ENCODE data around the gene SOWAHA.
A peak's percentile ranks its signal among the peaks of the same experiment; 100 is the strongest.

Gene SOWAHA

DNA sequence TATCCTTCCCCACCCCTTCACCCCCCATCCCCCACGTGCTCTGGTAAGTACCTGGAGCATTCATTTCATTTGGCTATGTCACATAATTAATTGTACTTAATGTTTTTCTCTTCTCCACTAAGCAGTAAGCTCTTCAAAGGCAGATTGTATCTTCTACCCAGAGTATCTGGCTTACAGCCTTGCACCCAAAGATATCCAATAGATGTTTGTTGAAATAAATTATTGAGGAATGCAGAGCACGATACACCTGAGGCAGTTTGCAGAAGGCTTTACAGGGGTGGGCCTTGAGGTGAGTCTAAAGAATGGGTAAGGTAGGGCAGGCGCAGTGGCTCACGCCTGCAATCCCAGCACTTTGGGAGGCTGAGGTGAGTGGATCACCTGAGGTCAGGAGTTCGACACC is 2.5 kb upstream of the SOWAHA start:
- DNase-seq, result no peak

DNA sequence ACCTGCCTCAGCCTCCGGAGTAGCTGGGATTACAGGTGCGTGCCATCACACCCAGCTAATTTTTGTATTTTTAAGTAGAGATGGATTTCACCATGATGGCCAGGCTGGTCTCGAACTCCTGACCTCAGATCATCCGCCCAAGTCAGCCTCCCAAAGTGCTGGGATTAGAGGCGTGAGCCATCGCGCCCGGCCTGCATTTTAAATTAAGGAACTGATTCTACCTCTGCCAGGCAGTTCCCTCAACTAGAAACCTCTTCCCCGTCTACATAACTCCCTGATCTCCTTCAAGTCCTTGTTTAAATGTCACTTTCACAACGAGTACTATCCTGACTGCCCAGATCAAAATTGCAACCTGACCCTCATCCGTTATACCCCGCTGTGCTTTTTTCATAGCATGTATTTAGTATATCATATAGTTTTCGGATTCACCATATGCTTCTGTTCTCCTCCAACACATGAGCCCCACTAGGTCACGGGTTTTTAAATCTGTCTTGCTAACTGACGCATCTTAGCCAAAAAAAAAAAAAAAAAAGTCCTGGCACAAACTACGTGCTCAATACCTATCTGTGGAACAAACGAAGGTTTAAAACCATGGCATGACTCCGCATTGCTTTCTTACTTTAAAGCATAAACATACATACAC is 858 bp upstream of the SOWAHA start:
- no peak for DNase-seq

DNA sequence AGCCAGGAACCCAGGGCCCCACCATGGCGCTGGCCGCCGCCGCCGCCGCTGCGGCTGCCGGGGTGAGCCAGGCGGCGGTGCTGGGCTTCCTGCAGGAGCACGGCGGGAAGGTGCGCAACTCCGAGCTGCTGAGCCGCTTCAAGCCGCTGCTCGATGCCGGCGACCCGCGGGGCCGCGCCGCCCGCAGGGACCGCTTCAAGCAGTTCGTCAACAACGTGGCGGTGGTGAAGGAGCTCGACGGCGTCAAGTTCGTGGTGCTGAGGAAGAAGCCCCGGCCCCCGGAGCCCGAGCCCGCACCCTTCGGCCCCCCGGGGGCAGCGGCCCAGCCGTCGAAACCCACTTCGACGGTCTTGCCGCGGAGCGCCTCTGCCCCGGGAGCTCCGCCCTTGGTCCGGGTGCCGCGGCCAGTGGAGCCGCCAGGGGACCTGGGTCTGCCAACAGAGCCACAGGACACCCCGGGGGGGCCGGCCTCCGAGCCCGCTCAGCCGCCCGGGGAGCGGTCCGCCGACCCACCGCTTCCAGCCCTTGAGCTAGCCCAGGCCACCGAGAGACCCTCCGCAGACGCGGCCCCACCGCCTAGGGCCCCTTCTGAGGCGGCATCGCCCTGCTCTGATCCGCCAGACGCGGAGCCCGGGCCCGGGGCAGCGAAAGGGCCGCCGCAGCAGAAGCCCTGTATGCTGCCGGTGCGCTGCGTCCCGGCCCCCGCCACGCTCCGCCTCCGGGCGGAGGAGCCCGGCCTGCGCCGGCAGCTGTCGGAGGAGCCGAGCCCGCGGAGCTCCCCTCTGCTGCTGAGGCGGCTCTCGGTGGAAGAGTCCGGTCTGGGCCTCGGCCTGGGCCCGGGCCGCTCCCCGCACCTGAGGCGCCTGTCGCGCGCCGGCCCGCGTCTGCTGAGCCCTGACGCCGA is 749 bp downstream of the SOWAHA start:
- DNase-seq, result no peak

DNA sequence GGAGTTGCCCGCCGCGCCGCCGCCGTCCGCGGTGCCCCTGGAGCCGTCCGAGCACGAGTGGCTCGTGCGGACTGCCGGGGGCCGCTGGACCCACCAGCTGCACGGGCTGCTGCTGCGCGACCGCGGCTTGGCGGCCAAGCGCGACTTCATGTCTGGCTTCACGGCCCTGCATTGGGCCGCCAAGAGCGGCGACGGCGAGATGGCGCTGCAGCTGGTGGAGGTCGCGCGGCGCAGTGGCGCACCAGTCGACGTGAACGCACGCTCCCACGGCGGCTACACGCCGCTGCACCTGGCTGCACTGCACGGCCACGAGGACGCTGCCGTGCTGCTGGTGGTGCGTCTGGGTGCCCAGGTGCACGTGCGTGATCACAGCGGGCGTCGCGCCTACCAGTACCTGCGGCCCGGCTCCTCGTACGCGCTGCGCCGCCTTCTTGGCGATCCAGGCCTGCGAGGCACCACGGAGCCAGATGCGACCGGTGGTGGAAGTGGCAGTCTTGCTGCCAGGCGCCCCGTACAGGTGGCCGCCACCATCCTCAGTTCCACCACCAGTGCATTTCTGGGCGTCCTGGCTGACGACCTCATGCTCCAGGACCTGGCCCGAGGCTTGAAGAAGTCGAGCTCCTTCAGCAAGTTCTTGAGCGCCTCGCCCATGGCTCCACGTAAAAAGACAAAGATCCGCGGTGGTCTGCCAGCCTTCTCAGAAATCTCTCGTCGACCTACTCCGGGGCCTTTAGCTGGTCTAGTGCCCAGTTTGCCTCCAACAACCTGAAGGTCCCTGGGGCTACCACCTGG is 1.6 kb downstream of the SOWAHA start:
- no peak for DNase-seq

DNA sequence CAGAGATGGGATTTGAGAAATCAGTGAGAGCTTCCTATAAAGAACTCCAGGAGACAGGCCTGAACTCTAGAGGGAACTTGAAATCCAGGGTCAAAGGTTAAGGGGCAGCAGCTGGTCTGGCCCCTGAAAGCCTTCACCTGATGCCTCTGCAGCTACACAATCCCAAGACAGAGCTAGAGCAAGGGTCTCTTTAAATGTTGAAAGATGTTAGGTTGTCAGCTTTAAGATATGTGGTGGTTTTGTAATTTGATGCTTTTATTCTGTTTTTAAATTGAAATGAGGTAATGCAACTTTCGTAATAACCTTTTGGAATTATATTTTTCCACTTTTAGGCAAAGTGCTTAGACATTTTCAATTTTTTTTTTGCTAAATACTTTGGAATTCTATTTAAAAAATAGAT is 2.4 kb downstream of the SOWAHA start:
- no peak for DNase-seq

DNA sequence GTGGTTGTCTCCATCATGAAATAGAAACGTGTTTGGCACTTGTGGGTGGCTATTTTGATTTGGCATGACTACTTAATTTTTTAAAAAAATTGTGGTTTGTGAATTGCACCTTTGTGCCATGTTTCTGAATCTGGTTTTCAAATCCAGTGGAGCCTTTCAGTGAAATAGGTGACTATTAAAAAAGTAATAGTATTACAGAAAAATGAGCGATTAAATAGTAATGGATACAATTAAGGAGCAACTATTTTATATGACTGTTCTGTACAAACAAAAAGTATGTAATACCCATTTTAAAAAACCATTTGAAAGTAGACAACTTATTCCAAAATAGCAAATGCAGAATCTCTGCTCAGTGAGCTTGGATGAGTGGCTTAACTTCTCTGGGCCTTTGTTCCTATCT is 3.0 kb downstream of the SOWAHA start:
- DNase-seq, result no peak

DNA sequence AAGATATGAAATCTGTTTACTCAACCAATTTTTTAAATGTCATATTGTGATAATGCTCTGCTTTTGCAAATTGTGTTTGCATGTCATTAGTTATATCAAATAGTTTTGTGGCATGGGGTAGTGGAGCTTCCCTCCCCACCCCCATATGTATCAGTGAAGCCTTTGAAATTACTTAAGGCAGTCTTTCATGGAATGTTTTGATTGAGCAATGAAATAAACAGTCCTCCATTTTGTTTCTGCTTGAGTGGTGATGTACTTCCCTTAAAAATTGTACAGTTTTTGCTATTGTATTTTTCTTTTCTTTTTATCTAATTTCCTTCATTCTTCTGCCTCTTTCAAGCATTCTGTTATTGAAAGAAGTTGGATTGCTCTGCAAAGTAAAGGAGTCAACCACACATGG is 3.5 kb downstream of the SOWAHA start:
- no peak for DNase-seq

DNA sequence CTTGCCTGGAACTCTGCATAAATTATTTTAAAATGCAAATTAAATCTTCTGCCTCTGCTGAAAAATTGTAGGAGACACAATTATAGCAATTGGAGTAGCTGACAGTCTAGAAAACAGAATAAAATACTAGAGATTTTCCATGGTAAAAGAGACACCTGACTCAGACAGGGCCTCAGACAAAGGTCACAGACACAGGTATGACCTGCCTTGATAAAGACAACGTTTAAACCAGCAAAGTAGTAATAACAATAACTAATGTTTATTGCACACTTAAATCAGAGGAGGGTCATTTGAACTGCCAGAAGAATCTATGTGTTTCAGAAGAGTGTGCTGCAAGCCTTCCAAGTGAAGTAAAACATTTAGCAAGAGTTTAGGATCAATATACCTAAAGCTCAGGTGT is 3.9 kb downstream of the SOWAHA start:
- no peak for DNase-seq

DNA sequence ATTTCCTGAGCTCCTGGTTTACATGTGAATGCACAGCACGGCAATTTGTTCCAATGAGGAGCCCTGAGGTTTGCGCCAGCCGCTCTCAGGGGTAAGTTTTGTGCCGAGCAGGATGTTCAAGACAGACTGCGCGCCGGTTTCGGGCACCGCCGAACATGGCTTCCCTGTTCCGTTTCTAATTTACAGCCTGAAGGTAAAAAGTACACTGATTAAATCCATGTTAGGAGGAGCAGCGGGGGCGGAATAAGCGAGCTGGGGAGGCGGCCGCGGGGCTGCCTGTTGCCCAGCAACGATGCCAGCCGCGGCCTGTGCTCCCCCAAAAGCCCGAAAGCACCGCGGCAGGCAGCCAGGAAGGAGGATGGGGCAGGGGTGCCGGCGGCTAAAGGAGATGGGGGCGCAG is 6.4 kb downstream of the SOWAHA start:
- no peak for DNase-seq

DNA sequence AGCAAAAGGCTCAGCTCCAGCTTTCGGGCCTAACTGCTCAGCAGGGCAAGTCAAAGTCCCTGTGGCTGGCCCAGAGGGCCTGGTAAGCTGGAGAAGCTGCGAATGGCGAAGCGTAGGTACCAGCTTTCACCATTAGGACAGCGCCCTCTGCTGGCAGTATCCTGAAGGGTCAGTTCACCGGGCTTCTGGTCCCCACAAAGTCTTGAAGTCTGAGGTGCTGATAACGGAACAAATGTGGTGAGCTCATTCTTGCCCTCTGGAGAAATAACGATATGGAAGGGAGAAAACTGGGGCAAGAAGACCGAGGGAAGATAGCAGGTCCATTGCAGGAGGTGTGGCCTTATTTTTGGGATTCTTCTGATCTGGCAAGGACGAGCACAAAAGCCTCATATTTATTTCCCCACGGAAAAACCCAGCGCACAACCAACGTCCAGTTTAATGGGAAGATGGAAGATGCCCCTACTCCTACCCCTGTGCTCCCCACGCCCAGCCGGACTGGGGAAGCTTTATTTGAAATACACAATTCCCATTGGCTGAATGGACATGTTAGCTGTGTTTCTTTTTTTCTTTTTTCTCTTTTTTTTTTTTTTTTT is 7.2 kb downstream of the SOWAHA start:
- DNase-seq, result peak; percentile 74

DNA sequence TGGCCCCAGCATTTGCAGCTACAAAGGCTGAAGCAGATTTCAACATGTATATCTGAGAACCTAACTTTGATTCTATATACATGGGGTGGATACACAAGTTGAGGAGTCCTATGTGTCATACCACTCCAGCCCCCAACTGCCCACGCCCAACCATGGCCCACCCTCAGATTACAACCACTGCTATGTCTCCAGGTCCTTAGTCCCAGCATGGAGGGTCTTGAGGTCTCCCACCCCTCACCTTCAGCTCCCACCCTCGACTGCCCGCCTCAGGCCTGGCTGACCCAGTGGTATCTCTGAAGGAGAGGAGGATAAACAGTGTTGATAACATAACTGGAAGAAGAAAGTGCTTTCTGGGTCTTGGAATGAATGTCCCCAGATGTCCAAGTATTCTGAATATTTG is 8.2 kb downstream of the SOWAHA start:
- no peak for DNase-seq

DNA sequence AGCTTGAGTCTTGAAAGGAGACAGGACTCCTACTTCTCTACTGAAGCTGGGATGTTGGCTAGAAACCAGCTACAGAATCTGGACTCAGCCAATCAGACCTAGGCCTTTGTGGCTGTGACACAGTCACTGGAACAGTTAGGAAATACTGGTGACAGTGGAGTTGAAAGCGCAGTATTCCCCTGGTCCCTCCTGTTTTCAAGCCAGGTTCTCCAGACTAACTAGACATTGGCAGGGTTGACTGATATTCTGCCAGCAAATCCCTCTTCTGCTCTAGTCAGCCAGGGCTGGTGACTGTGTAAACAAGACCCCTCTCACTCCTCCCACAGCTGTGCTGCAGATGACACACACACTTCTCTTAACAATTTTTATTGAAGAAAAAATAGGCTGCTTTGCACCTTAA is 8.7 kb downstream of the SOWAHA start:
- peak; percentile 51 for DNase-seq

DNA sequence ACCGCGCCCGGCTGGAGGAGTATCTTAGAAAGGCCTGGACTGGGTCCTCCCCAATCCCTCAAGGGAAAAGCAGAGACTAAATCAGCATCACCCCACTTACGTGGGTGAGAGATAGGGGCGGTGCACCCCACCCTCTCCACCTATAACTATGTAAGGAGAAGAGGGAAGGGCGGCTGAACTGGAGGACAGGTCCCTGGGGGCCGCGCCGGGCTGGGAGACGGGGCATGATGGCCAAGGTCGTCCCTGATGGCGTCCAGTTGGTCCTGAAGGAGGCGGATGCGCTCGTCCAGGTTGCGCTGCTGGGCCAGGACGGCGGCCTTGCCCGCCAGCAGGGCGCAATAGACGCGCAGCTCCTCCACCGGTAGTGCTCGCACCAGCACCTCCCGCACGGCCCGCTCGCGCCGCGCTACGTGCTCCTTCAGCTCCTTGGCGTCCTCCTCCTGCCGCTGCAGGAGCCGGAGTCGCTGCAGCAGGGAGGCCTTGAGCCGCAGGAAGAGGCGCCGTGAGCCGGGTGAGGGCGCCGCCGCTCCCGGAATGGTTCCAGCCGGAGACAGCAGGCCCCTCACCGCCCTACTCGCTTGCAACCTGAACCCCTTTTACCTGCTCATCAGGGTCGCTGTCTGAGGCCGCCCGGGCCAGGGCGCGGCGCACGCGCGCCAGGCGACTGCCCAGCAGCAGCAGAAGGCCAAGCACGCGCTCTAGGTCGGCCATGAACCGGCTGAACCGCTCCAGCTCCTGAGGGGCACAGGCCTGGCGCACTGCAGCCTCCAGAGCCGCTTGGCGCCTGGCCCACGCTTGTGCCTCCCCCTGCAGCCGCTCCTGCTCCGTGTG is 9.8 kb downstream of the SOWAHA start:
- DNase-seq, result no peak

DNA sequence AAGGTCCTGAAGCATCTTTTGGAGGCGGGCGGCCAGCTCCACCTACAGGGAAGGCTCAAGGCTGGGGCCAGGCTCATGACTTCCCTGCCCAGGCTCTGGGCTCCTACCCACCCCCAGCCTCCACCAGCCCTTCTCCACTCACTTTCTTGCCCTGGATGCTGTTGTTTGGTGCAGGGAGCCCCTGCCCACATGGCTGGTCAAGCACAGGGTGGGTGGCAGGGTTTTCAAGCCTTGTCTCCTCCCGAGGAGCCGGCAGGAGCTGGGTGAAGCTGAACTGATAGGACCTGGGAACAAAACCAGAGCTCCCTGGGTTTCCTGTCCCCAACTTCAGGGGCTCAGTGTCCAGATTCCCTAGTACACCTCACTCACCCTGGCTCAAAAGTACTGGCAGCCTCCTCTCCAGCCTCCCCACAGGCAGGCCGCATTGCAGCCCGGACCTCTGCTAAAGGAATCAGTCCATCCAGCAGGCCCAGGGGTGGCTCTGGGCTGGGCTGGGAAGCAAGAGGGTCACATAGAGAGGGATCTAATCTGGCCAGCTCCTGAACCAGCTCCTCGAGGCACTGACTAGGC is 10.5 kb downstream of the SOWAHA start:
- DNase-seq, result no peak

DNA sequence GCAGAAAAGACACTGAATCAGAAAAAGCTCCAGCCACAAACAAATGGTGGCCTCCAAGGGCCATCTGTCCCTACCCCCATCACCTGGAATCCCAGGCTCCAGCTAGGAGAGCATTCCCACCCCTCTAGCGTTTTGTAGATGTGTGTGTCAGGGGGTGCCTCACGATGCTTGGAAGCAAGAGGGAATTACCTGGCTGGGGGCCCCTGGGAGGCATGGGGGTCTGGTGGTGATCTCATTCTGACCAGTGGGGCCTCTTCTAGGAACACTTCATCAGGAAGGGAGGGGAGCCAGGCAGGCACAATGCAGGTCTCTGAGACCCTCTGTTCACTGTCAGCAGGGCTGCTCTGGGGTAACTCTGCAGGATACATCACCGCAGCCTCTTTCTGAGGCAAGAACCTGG is 11.3 kb downstream of the SOWAHA start:
- no peak for DNase-seq

DNA sequence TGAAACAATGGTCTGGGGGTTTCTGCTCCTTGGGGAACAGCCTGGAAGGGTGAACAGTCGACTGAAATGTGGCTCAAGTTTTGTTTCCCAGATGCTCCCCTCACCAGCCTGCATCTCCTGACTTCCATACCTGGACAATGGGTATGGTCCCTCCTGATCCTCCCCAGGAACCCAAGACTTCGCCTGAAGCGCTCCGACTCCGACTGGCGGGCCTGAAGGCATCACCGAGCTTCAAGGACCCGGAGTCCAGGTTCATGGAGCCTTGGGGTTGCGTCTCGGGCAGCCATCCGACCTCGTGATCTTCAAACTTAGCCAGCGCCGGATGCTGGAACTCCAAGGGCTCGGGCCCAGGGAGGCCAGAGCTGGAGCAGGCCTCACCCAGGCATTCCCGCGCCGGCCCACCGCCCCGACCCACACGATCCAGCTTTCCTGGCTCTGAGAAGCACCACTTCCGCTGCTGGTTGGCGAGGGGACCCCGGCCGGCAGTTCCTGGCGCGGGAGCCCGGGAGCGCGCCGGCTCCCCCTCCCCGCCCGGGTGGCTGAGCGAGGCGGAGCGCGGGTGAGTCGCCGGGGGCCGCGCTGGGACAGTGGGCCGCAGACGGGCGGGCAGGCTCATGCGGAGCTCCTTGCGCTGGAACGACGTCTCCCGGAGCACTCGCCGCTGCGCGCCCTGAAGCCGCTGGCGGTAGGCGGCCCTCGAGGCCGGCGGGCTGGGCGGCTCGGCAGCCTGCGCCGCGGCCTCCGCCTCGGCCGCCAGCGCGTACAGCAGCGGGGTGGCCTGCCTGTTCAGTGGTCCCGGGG is 12.1 kb downstream of the SOWAHA start:
- no peak for DNase-seq

DNA sequence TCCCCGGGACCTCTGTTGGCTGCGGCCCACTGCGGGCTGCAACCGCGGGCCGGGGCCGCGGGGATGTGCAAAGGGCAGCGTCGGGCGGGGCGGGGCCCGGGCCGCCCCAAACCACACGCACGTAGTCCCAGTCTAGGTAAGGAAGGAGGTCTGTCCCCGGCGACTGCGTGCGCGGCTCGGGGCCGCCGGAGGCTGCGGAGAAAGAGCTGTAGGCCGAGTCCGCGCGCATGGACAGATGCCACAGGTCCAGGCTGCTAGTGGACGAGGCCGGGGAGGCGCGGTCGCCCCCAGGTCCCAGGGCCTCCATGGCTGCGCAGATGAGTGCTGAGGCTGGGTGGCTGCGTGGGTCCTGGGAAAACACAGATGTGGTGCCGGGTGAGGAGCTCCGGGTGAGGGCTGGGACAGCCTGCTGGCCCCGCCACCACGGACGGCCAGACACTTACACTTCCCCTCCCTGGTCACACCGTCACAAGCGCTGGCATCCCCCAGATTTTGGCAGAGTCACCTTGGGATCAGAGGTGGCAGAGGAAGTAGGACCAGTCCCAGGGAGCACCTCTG is 12.8 kb downstream of the SOWAHA start:
- no peak for DNase-seq

DNA sequence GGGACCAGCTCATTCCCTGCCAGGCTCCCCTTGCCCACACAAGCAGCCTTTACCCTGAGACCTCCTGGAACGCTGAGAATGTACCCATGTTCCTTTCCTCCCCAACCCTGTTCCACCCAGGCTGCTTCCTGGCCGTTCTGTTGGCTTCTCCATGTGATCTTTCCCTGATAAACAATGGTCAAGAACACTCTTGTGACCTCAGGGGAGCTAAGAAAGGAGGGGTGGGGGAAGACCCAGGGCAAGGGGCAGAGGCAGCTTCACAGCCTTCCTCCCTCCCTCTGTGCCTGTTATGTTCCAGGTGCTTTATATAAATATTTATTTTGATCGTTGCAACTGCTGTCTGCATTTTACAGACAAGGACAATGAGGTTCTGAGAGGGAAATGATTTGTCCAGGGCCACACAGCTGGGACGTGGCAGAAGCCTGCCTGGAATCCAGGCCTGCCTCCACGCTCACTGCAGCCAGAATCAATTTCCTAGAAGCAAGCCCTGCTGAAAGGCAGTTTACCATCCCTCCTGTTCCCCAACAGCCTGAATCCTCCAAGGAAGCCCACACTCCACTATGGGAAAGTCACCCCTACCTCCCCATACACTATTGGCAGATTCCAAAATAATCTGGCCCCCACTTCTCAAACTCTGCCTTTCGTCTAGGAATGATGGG is 13.5 kb downstream of the SOWAHA start:
- no peak for DNase-seq

DNA sequence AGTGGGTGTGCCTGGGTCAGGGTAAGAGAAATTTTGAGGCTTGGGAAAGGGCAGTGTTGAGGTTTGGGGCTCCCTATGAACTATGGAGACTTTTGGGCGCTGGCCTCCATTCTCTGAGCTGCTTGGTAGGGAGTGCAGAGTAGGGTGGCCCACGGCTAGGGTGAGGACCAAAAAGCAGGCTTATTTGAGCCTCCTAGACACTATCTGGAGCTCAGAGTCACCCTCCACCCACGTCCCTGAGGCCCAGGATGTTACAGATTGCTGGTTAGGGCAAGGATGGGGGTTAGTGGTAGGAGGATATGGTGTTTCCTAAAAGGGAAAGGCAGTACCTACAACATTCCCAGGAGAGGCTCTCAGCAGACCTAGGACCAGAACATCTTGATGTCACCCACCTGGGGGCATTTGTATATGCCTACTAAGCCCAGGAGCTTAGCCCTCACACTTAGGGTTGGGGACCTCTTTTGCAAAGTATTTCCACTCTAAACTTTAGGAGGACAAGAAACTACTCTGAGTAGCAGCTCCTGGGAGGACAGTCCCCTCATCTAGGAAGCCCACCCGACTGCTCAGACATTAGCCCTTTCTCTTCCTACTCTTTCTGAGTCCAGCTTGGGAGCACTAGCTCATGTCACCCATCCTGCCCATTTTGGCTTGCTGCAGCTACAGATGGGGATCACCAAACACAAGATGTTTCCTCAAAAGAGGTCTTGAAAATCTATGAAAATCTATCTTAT is 15.0 kb downstream of the SOWAHA start:
- no peak for DNase-seq
